Glutamatergic neuron (in vitro differentiated cells): ENCODE results near the gene EIF4G3. TPM values are rescaled to one million over a fixed set of nuclear protein-coding genes. Genes with fewer than 3 reads are reported as not detected.
"Not testable (repeated sequence)": the region's sequence is repeated elsewhere in the genome, so short reads cannot be mapped to it uniquely, and the experiment has no call there.

Experiments used
- DNase-seq: peaks from one replicate; pipeline ENCODE4 v3.0.0; 2022
- H3K27ac Mint-ChIP-seq: one replicate; pipeline ENCODE4 v1.8.0; 2020; ENCODE audit warnings: mild to moderate bottlenecking, mixed read lengths, inconsistent platforms; ENCODE audit not compliant: unreplicated experiment
- H3K27me3 Mint-ChIP-seq: one replicate; pipeline ENCODE4 v1.8.0; 2020; ENCODE audit warnings: mild to moderate bottlenecking, moderate library complexity, mixed read lengths, inconsistent platforms; ENCODE audit not compliant: unreplicated experiment
- H3K36me3 Mint-ChIP-seq: one replicate; pipeline ENCODE4 v1.8.0; 2020; ENCODE audit warnings: mild to moderate bottlenecking, mixed read lengths, inconsistent platforms; ENCODE audit not compliant: unreplicated experiment
- H3K4me1 Mint-ChIP-seq: one replicate; pipeline ENCODE4 v1.8.0; 2020; ENCODE audit warnings: mild to moderate bottlenecking, low read depth, mixed read lengths, inconsistent platforms; ENCODE audit not compliant: unreplicated experiment
- H3K4me3 Mint-ChIP-seq: one replicate; pipeline ENCODE4 v1.8.0; 2020; ENCODE audit warnings: mild to moderate bottlenecking, mixed read lengths, inconsistent platforms; ENCODE audit not compliant: unreplicated experiment
- H3K9me3 Mint-ChIP-seq: one replicate; pipeline ENCODE4 v1.8.0; 2020; ENCODE audit warnings: mild to moderate bottlenecking, moderate library complexity, mixed read lengths, inconsistent platforms; ENCODE audit not compliant: unreplicated experiment
- CTCF ChIP-seq: fragments of 200-600 bp; sonication (generic); IDR thresholded peaks from one replicate; pipeline ENCODE4 v1.5.0; 2021; ENCODE audit not compliant: partially characterized antibody, unreplicated experiment
- total RNA-seq: library from RNA; stranded (reverse); fragmentation: NEBNext Ultra II Directional; extraction: Animal tissue kit (Norgen Biotek cat#: 25700); gene quantifications from one replicate; pipeline ENCODE4 v1.2.1, GENCODE V29; 2021; ENCODE audit not compliant: unreplicated experiment

The EIF4G3 gene
- total RNA-seq, 1 donor from 2014 or later, result 100 TPM

DNA sequence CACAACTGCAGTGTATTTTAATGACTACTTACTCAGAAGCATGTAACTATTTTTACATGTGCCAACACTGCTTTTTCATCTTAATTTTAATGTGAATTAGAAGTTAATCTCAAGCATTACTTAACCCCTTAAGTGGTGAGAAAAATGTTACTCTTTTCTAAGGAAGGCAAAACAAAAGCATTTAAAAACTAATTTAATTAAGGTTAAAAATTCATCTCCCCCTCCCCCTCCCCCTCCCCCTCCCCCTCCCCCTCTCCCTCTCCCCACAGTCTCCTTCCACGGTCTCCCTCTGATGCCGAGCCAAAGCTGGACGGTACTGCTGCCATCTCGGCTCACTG is 362.2 kb downstream of the EIF4G3 start:
- H3K4me3 Mint-ChIP-seq, result no peak overlapping the region
- TF ChIP-seq CTCF, result no peak
- no peaks in the 10 kb centered on the region for H3K27me3 Mint-ChIP-seq
- H3K27ac Mint-ChIP-seq, result no peak overlapping the region
- no peaks in the 10 kb centered on the region for H3K36me3 Mint-ChIP-seq
- no peak for DNase-seq
- H3K9me3 Mint-ChIP-seq, result no peaks in the 10 kb centered on the region
- H3K4me1 Mint-ChIP-seq, result peaks cover 1% of the 10 kb centered on the region

DNA sequence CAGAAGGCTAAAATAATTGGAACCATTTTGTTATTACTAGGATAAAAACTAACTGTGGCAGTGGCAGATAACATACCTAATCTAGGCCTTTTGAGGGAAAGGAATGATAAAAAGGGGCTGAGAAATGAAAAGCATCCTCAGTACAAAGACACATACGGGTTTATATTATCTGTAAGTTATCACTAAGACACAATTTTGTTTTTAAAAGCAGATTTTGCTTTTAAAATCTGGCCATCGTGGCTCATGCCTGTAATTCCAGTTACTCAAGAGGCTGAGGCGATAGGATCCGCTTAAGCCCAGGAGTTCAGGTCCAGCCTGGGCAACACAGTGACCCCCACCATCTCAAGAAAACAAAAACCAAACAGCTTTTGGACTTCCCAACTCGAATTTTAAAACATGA is 364.8 kb downstream of the EIF4G3 start:
- Mint-ChIP-seq H3K4me3 (no peak overlapping the region), H3K27ac (no peak overlapping the region), H3K27me3 (no peaks in the 10 kb centered on the region), H3K4me1 (no peaks in the 10 kb centered on the region), H3K36me3 (no peaks in the 10 kb centered on the region), H3K9me3 (no peaks in the 10 kb centered on the region)
- DNase-seq, result no peak
- no peak for TF ChIP-seq CTCF

DNA sequence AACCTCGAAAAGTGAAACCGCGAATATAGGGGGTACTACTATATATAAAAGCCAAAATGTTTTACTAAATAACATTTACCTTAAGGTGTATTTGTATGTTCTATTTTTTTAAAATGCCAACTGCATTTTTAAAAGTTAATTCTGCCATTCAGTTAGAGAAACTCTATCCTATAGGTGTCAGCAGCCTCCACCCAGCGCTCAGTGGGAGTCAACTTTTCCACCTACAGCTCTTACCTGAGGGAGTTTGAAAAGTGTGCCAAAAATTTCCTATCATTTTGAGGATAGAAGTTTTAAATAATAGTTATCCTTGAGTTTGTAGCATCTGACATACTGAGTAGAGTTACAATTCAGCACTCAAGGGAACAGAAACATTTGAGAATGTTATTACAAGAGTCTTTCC is 383.5 kb downstream of the EIF4G3 start:
- DNase-seq, result no peak
- Mint-ChIP-seq H3K9me3 (peaks cover under 1% of the 10 kb centered on the region), H3K27me3 (peaks cover 3% of the 10 kb centered on the region), H3K27ac (no peak overlapping the region), H3K4me1 (peaks cover under 1% of the 10 kb centered on the region), H3K4me3 (no peak overlapping the region), H3K36me3 (no peaks in the 10 kb centered on the region)
- TF ChIP-seq CTCF, result no peak

GRCh38 chr1:20792196-20792595 is 384.5 kb downstream of the EIF4G3 start:
- no peak for TF ChIP-seq CTCF
- DNase-seq, result no peak
- peaks cover 7% of the 10 kb centered on the region for H3K27me3 Mint-ChIP-seq
- H3K4me3 Mint-ChIP-seq, result no peak overlapping the region
- H3K36me3 Mint-ChIP-seq, result no peaks in the 10 kb centered on the region
- no peak overlapping the region for H3K27ac Mint-ChIP-seq
- H3K4me1 Mint-ChIP-seq, result peaks cover 4% of the 10 kb centered on the region
- H3K9me3 Mint-ChIP-seq, result peaks cover 5% of the 10 kb centered on the region

DNA sequence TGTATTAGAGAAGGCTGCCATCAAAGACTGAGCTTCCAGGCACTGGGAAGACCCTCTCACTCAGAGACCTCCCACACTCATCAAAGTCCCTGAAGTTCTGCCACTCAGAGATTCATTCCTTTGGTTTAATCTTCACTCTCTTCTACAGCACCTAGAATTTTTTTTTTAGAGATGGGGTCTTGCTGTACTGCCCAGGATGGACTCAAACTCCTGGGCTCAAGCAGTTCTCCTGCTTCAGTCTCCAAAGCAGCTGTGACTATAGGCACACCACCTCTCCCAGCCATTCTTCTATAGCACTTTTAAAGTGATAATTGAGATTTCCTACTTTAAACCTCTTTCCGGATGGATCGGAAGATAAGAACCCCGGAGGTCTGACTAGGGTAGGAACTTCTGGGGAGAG is 385.9 kb downstream of the EIF4G3 start:
- DNase-seq, result no peak
- Mint-ChIP-seq H3K4me1 (peaks cover 4% of the 10 kb centered on the region), H3K36me3 (no peaks in the 10 kb centered on the region), H3K4me3 (no peak overlapping the region), H3K27me3 (peaks cover 11% of the 10 kb centered on the region), H3K9me3 (peaks cover 9% of the 10 kb centered on the region), H3K27ac (no peak overlapping the region)
- TF ChIP-seq CTCF, result no peak

DNA sequence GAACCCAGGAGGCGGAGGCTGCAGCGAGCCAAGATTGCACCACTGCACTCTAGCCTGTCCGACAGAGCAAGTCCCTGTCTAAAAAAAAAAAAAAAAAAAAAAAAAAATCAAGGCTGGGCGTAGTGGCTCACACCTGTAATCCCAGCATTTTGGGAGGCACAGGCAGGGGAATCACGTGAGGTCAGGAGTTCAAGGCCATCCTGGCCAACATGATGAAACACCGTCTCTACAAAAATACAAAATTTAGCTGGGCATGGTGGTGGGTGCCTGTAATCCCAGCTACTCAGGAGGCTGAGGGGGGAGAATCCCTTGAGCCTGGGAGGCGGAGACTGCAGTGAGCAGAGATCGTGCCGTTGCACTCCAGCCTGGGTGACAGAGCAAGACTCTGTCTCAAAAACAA is 387.1 kb downstream of the EIF4G3 start:
- H3K4me1 Mint-ChIP-seq, DNase-seq, H3K27ac Mint-ChIP-seq, H3K4me3 Mint-ChIP-seq, H3K36me3 Mint-ChIP-seq: not testable (repeated sequence)
- peaks cover 15% of the 10 kb centered on the region for H3K9me3 Mint-ChIP-seq
- H3K27me3 Mint-ChIP-seq, result peaks cover 14% of the 10 kb centered on the region
